Activated CD4-positive, alpha-beta T cell treated with anti-CD3 and anti-CD28 coated beads for 1 hour (primary cell): ENCODE data around the gene TENT5A.
"Not testable (repeated sequence)": the region's sequence is repeated elsewhere in the genome, so short reads cannot be mapped to it uniquely, and the experiment has no call there.

Experiments
- DNase-seq: peaks from one replicate; pipeline ENCODE4 v3.0.0-alpha.2; 2020

The TENT5A gene

DNA sequence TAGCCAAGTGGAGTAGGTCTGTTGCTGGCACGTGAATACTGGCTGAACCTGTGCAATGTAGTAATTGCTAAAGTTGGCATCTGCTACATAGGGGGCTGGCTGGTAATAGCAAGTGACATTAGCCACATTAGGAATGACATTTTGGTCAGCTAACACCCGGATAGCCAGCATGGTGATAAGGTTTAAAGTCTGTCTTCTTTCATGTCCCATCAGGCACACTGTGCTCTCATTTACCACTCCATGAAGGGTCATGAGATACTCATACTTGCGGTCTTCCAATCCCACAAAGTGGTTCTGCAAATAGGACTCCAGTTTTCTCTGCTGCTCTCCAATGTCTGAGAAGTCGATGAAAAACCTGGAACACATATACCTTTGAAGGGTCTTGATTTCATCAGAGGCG lies 2.8 kb downstream of the TENT5A start:
- DNase-seq, result no peak

DNA sequence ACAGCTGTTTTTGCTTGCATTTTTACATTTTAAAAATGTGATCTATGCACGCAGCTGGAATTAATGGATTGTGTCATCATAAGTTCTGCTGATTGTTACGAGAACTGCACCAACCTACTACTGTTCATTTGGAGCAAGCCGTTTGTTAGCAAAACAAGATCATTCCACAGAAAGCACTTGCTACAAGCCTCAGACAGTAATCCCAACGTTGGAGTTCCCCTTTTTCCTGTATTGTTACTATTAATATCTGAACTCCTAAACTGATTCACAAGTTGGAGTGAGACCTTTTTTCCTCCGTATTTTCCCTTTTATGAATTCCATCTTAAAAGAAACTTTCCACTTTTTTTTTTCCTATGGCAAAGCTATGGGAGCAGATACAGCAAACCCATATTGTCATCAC lies 3.5 kb downstream of the TENT5A start:
- no peak for DNase-seq

DNA sequence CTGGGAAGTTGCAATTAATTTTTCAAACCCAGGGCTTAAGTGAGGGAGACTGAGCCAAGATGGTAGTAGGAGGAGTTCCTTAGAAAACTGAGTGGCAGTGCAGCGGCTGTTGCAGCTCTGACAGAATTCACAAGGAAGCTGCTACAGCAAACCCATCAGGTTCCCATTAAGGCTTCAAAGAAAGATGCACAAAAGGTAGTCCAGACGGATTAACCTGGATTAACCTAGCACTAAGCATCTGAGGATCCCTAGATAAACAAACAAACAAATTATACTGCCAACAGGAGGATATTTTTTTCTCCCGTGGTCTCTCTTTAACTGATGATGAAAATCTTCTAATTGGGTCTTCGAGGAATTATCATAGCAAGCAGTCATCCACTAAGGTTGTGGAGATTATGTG lies 5.2 kb downstream of the TENT5A start:
- no peak for DNase-seq

DNA sequence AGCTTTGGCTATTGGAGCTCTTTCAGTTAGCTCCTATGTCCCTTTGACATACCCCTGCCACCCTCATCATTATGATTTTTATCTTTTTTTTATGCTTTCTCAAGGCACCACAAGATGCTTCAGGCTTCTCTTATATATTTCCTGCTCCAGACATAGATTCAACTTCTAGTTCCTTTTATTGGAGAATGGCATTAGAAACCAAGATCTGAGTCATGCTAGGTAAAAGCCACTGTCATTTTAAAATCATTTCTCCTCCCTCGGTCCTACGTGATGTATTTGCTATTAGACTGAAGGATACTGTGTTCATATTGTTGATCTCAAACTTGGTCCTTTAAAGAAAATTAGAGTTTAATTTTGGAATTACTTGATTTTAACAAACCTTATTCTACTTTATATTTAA lies 8.3 kb downstream of the TENT5A start:
- no peak for DNase-seq

DNA sequence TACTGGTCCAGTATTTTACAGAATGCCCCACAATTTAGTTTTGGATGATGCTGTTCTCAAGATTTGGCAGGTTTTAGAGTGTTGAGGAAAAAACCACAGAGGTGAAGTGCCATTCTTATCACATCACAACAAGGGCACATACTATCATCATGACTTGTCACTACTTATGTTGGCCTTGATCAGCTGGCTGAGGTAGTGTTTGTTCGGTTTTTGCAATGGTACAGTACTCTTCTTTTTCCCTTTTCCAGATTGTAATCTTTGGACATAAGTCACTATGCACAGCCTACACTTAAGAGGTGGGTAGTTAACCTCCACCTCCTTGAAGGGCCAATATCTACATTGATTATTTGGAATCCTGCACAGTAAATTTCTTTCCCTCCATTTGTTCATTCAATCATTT lies 8.8 kb downstream of the TENT5A start:
- no peak for DNase-seq

DNA sequence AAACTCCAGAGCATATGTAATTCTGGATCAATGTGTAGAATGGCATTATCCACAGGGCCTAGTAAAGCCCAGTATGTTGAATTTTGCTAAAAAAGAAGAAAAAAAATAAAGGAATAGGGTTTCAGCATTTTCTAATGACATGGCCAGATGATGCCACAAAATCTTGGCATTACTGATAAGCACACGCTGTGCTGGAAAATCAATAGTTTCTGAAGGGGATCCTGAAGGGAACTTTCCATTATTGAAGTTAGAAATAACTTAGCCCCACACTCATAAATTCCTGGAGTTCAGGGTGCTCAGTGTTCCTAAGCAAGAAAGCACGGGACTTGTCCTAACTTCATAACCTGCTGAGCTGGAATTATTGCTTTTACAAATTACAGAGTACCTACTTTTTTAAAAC lies 10.8 kb downstream of the TENT5A start:
- no peak for DNase-seq

DNA sequence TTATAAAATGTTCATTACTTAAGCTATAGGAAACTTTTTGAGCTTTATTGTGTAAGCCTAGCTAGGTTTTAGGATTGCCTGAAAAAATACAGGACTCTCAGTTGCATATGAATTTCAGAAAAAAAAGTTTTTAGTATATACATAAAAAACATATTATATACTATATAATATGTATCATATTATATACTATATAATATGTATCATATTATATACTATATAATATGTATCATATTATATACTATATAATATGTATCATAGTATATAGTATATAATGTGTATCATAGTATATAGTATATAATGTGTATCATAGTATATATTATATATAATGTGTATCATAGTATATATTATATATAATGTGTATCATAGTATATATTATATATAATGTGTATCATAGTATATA lies 11.9 kb downstream of the TENT5A start:
- not testable (repeated sequence) for DNase-seq

DNA sequence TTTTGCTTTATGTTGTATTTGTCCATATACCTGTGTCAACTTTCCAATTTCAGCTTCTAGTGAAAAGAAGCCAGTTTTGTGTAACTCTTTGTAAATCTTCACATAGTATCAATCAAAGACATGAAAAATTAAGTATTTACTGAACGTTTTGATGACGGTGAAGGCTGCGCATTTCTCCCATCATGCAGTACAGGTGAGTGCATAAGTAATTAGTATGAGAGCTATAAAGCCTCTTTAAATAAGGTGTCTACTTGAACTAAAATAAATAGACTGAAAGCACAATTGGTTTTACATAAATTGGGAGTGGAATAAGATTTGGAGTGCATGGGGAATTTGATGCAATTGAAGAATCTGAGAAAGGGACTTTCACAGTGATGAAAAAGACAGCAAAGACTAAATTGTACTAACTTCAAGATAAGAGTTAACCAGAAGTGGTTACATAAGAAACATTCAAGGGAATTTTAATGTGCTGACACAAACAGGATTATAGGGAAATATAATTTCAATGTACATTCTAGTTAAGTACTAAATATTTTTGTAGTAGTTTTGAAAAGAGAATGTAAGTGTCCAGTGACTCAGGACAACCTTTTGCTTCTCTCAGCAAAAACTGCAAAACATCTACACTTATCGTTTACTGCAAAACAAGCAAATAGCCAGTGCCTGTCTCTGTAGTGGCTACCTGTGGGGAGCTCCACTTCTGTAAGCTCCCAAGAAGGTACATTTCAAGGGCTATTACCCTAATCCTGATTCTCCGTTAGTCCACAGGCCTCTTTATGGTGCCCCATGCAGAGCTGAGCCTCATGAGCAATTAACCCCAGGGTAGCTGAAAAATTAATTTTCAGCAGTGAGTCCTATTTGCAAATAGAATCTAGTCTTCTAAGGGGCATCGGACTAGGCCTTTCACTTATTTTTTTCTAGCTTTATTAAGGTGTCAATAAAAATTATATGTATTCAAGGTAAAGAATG lies 13.0 kb downstream of the TENT5A start:
- DNase-seq, result no peak

DNA sequence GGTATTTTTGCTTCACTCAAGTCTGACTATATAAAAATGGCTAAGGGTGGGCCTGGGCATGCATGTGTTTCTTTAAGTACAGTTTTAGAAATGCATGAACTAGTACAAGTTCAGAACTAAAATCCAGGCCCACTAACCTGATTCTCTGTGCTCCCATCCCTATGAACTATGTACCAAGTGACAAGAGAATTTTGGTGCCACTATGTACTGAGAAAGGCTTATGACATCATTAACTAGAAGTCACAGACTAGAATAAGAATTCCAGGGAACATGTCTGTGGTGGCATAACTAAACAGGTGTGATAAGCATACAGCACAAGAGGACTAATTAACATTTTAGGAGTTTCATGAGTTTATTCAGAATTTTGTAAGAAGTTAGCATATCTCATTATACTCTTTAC lies 16.1 kb downstream of the TENT5A start:
- no peak for DNase-seq

DNA sequence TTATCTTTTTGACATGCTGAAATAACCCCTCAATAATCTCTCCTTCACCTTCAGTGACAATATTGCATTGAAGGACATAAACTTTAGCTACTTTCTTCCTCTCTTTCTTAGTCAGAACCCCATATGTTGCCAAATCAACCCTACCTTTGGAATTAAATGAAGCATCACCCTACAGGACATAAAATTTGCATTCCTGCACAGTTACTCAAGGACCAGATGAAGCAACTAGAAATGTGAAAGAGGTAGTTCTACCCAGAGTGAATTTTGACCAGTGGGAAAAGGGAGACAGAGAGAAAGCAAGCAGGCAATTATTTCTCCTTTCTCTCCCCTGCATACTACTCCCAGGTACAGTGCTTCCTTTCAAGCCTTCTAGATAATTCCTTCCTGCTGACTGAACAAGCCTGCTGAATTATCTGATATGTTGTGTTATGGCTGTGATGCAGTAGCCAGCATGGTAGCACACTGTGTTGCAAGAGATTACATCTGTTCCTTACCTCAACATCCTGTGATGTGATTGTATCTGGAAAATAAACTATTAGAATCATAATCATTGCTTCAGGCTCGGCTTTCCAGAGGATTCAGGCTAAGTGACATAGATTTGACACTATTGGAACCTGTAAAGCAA lies 16.6 kb downstream of the TENT5A start:
- no peak for DNase-seq

DNA sequence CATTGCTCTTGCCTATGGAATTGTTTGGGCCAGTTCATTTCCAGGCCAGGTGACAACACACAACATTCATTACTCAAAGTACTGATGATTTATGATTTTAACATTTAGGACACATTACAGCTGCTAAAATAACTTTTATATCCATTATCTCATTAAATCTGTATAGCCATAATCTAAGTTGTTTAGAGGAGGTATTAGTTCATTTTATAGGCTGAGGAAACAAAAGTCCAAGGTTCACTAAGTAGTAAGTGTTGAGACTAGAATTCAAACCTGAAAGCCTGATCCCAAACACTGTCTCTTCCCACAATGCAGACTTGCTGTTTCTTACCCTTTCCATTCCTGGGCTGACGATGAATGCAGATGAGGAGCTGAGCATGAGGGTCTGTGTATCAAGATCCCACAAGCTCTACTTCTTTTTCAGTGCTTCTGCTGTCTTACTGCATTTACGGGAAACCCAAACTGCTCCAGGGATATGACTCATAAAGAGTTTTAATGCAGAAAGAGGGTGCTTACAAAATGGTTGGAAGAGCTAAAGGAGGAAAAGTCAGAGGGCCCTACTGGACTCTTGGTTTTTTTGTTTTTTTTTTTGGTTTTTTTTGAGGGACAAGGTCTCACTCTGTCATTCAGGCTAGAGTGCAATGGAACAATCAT lies 17.9 kb downstream of the TENT5A start:
- DNase-seq, result no peak

DNA sequence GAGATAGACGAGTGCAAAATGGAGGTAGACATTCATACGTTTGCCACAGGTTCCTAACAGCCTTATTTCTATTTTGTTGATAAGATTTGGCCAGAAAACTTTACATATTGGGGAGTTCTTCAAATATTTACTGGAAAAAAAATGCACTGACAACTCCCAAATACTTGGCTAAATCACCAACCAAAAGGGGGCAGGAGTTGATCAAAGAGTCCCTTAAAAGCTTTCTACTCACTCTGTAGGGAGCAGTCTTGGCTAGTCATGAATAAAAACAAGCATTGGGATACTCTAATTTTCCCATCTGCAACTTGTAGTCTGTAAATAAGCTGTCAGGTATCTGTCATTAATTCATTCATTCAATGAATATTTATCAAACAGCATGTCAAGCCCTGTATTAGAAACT lies 18.4 kb downstream of the TENT5A start:
- DNase-seq, result no peak

DNA sequence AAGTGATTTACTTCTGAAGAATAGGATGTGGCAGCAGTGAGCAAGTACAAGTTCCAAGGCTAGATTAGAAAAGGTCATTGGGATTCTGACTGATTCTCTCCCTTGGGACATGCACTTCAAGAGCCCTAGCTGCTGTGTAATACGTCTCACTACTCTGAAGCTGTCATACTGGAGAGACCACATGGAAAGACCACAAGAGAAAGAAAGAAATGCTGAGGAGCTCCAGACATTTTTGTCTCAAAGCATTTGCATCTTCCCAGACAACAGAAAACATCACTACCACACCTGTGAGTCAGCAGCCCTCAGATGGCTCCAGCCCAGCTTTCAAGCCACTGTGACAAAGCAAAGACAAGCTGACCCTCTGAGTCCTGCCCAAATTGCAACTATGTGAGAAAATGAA lies 20.7 kb downstream of the TENT5A start:
- DNase-seq, result no peak

DNA sequence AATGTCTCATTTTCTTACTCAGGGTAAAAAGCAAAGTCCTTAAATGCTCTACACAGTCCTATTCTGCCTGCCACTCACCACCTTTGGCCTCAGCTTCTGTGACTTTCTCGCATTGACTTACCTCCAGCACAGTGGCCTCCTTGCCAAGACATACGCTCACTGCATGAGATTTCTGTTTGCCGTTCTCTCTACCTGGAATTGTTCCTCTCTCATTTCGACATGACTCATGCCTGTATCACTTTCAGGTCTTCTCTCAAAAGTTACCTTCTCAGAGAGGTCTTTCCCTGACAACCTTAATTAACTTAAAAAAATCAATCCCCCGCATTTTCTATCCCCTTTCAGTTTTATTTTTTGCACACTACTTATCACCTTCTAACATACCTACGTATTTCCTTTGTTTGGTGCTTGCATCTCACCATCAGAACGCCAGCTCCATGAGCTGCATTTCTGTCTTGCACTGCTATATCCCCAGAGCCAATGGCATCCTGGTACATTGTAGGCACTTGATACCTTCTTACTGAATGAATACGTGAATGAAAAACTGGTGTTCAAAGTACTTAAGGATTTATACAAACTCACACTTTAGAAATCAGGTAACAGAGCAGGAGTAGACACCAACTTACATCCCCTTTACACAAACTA lies 24.5 kb downstream of the TENT5A start:
- DNase-seq, result no peak

DNA sequence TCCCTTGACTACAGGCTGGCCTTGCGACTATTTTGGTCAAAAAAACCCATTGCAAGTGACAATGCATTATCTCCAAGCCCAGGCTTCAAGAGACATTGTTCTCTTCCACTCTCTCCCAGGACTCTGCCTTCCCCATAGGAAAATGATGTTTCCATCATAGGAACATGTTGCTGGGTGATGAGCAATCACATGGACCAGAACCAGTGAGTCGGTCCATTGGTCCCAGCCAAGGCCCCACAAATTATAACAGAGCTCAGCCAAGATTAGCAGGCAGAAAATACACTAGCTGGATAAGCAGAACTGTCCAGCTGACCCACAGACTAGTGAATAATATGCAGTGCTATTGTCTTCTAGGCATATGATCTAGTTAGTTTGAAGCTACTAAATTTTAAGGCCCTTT lies 27.4 kb downstream of the TENT5A start:
- no peak for DNase-seq

DNA sequence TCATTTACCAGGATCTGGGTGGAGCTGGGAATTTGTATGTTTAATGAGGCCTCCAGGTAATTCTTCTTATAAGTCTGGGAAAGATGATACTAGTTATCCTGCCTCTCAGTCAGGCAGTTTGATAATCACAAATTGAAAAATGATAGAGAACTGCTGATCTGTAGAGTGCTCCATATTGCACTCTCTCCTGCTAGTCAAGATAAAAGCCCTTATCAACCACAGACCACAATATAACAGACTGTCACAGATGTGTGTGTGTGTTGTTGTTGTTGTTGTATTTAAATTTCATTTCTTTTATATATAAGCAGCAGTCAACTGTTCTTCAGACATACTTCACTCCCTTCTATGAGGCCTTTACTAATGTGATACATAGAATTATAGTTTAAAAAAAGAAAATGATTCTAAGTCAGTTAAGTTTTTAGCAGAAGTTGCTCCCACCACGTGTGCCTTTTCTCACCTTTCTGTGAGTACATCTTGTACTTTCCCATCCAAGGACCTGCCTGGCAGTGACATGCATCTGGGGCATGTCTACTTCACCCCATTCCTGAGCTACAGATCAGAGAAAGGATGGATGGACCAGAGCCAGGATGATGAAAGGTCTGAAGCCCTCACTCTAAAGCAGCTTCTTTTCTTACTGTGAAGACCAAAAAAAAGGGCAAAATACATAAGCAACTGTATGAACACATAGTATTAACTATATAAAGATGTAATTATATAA lies 29.8 kb downstream of the TENT5A start:
- DNase-seq, result no peak

DNA sequence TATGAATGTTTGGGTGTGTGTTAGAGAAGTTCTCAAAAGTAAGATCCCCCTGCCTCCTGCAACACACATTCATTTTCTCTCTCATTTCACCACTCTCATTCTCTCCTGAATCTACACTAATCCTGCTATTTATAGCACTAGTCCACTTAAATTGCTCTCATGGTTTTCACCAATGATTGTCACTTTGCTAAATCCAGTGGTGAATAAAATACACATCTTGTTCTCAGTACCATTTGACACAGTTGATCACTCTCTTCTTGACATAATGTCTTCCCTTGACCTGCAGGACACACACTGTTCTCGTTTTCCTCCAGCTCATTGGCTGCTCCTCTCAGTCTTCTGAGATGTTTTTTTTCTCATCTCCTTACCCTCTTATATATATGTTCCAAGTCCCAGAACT lies 32.1 kb downstream of the TENT5A start:
- no peak for DNase-seq

DNA sequence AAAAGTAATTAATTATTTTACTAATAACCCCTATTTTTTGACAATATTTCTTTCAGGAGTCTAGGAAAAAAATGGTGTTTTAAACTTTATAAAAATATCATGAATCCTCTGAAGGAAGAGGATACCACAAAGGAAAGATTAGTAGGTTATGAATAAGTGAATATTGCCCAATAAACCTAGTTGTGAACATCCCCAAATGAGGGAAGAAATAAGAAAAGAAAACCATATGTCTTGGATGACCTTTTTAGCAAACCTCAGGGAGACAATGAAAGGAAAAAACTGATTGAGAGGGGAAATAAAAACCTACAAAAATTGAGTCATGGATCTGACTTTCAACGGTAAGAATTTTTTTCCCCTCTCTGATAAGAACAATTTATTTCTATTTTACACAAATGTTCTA lies 34.4 kb downstream of the TENT5A start:
- DNase-seq, result no peak

DNA sequence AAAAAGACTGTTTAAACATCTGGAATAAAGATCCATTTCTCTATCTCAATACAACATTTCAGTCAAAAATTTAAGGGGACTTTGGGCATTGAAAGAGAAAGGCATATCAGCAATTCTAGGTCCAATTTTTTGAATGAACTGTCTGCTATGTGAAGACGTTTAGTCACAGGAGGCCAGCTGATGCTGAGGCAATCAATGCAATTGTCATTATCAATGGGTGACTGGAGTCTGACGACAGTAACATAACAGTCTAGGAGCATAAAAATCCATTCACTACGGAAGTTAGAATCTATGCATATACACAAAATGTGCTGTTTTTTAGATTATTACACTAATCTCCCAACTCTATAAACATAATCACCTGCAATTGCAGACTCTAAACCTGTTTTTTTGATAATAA lies 37.8 kb downstream of the TENT5A start:
- DNase-seq, result no peak

DNA sequence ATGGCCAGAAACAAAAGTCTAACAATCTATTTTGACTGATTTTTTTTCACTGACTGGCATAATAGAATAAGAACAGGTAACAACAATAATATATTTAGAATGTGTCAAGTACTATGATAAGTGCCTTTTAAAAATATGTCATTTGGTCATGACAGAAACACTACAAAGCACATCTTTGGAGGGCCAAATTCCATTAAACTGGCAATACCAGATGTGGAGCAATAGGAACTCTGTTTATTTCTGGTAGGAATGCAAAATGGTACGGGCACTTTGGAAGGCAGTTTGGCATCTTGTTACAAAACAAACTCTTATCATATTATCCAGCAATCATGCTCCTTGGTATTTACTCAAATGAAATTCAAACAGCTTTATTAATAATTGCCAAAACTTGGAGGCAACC lies 39.3 kb downstream of the TENT5A start:
- DNase-seq, result no peak

DNA sequence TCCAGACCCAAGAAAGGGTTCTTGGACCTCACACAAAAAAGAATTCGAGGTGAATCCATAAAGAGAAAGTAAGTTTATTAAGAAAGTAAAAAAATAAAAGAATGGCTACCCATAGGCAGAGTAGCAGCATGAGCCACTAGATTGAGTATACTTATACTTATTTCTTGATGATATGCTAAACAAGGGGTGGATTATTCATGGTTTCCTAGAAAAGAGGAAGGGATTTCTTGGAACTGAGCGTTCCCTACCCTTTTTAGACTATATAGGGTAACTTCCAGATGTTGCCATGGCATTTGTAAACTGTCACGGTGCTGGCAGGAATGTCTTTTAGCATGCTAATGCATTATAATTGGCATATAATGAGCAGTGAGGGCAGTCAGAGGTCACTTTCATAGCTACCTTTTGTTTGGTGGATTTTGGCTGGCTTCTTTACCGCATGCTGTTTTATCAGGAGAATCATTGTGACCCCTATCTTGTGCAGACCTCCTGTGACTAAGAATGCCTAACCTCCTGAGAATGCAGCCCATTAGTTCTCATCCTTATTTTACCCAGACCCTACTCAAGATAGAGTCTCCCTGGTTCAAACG lies 44.3 kb downstream of the TENT5A start:
- no peak for DNase-seq

DNA sequence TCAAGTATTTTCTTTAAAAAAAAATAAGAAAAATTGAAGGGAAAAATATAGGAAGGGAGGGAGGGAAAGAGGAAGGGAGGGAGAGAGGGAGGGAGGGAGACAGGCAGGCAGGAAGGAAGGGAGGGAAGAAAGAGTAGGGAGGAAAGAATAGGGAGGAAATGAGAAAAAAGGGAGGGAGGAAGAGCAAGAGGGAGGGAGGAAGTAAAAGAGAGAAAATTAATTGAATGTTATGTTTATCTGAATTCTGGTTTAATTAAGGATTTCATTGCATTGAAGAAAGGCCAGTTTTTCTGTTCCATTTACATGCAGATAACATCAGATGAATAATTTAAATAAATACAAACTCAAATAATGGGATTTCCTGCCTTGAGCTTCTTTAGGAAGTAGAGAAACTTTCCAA lies 47.8 kb downstream of the TENT5A start:
- no peak for DNase-seq

DNA sequence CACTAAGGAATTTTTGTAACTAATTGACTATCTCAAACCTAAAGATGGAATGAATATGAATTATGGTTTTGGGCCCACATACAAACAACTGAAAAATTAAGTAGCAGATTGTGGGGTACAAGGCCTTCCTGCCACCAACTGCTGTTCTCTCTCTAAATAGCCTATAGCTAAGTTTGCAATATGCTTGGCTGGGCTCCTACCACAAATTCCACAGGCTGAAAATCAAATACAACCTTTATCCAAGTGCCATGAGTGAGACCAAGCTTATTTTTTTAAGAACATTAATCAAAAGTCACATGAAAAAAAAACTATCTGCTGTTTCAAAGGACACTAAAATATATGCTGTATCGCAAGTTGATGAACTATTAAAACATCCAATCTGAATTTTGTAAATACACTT lies 52.1 kb downstream of the TENT5A start:
- DNase-seq, result no peak
